Measurements from ENCODE around the gene KCNQ4.

The KCNQ4 gene

DNA sequence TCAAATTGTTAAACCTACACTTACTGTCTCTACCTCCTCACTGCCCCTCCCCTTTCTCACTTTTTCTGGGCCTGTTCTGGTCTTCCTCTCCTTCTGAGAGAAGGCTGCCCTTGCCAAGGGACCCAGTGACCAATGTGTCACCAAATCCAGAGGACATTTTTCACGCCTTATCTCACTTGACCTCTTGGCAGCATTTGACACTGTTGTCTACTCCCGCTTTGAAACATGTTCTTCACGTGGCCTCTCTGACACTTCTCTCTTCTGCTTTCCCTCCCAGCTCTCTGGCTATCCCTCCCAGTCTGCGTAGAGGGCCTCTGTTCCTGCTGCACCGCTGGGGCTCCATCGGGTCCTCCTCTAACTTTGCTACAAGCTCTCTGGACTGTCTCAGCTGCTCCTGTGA, 25.3 kb downstream of the KCNQ4 start:
- TF ChIP-seq, protein P1, sequence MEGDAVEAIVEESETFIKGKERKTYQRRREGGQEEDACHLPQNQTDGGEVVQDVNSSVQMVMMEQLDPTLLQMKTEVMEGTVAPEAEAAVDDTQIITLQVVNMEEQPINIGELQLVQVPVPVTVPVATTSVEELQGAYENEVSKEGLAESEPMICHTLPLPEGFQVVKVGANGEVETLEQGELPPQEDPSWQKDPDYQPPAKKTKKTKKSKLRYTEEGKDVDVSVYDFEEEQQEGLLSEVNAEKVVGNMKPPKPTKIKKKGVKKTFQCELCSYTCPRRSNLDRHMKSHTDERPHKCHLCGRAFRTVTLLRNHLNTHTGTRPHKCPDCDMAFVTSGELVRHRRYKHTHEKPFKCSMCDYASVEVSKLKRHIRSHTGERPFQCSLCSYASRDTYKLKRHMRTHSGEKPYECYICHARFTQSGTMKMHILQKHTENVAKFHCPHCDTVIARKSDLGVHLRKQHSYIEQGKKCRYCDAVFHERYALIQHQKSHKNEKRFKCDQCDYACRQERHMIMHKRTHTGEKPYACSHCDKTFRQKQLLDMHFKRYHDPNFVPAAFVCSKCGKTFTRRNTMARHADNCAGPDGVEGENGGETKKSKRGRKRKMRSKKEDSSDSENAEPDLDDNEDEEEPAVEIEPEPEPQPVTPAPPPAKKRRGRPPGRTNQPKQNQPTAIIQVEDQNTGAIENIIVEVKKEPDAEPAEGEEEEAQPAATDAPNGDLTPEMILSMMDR (IDR thresholded peaks at IDR 0.05), result no peak
- Histone ChIP-seq H2AFZ (no peak overlapping the region), H3K9ac (no peak overlapping the region), H3K27ac (no peak overlapping the region), H3K4me1 (no peaks in the 10 kb centered on the region), H3K79me2 (no peaks in the 10 kb centered on the region), H3K27me3 (ENCODE audit: control insufficient read depth, insufficient read depth, low read length) (no peaks in the 10 kb centered on the region), H3K4me2 (ENCODE audit: low read length) (no peak overlapping the region), H3K4me3 (ENCODE audit: low read depth, low read length) (no peak overlapping the region), H3K36me3 (ENCODE audit: control insufficient read depth, insufficient read depth, low read length) (no peaks in the 10 kb centered on the region), H3K9me3 (ENCODE audit: control insufficient read depth, low read length) (no peaks in the 10 kb centered on the region)

DNA sequence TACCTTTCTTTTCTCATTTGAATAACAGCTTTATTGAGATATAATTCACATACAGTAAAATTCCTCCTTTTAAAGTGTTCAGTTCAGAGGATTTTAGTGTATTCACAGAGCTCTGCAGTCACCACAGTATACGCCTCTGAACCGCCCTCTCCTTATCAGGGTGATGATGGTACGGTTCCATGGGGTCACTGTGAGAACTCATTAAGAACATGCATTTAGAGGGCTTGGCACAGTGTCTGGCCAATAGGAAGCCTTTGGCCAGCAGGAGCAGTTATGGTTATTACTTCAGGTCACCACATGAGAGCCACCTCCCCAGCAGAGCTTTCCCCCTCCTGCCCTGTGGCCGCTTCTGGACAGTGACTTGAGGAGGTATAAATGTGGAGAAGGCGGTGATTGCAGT, 27.3 kb downstream of the KCNQ4 start:
- Histone ChIP-seq H3K4me3 (ENCODE audit: low read depth, low read length) (no peak overlapping the region), H3K9me3 (ENCODE audit: control insufficient read depth, low read length) (no peaks in the 10 kb centered on the region), H2AFZ (no peak overlapping the region), H3K4me1 (no peaks in the 10 kb centered on the region), H3K79me2 (no peaks in the 10 kb centered on the region), H3K27ac (no peak overlapping the region), H3K4me2 (ENCODE audit: low read length) (no peak overlapping the region), H3K36me3 (ENCODE audit: control insufficient read depth, insufficient read depth, low read length) (no peaks in the 10 kb centered on the region), H3K27me3 (ENCODE audit: control insufficient read depth, insufficient read depth, low read length) (no peaks in the 10 kb centered on the region), H3K9ac (no peak overlapping the region)
- TF ChIP-seq, protein P1 (IDR thresholded peaks at IDR 0.05), result no peak

DNA sequence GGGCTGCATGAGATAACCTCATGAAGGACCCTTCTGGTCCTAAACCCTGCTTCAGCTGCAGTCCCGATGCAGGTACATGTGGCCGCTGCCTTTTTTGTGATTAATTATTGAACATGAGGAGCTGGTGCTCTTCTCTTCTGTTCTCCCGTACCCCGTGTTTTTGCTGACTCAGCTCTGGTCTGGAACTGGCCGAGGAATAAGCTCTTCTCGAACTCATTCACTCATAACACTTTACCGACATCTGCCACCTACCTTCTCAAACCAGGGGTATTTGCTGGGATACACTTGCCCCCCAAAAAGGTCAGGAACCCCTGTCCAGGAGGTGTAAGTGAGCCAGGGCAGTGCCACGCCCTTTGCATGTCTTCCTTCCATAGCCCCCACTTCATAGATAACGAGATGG, 31.8 kb downstream of the KCNQ4 start:
- Histone ChIP-seq H3K9ac (no peak overlapping the region), H3K9me3 (ENCODE audit: control insufficient read depth, low read length) (no peaks in the 10 kb centered on the region), H3K4me2 (ENCODE audit: low read length) (no peak overlapping the region), H3K4me1 (no peaks in the 10 kb centered on the region), H3K36me3 (ENCODE audit: control insufficient read depth, insufficient read depth, low read length) (no peaks in the 10 kb centered on the region), H3K27ac (no peak overlapping the region), H3K79me2 (no peaks in the 10 kb centered on the region), H3K4me3 (ENCODE audit: low read depth, low read length) (no peak overlapping the region), H2AFZ (no peak overlapping the region), H3K27me3 (ENCODE audit: control insufficient read depth, insufficient read depth, low read length) (no peaks in the 10 kb centered on the region)
- TF ChIP-seq, protein P1 (IDR thresholded peaks at IDR 0.05), result no peak

DNA sequence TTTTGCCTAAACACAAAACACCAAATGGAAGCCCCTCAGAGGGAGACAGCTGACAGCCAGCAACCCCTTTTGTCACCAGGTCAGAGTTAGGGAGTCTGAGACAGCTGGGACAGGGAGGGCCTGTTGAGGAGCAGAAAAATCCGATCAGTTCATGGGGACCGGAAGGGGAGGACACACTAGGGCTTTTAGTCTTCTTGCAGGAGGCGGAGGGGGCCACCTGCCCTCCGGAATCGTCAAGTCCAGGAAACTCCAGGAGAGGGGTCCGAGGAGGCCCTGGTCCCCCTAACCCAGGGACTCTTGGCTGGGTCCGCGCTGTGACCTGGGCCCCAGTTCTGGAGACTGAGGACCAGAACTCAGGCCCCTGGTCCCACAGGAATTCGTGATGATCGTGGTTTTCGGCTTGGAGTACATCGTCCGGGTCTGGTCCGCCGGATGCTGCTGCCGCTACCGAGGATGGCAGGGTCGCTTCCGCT, 34.2 kb downstream of the KCNQ4 start:
- H3K4me1 ChIP-seq, result no peaks in the 10 kb centered on the region
- no peak overlapping the region for H2AFZ ChIP-seq
- no peak overlapping the region for H3K4me3 ChIP-seq (ENCODE audit: low read depth, low read length)
- no peaks in the 10 kb centered on the region for H3K36me3 ChIP-seq (ENCODE audit: control insufficient read depth, insufficient read depth, low read length)
- H3K79me2 ChIP-seq, result no peaks in the 10 kb centered on the region
- TF ChIP-seq, protein P1 (IDR thresholded peaks at IDR 0.05), result no peak
- H3K27ac ChIP-seq, result no peak overlapping the region
- no peaks in the 10 kb centered on the region for H3K9me3 ChIP-seq (ENCODE audit: control insufficient read depth, low read length)
- H3K4me2 ChIP-seq (ENCODE audit: low read length), result no peak overlapping the region
- H3K27me3 ChIP-seq (ENCODE audit: control insufficient read depth, insufficient read depth, low read length), result no peaks in the 10 kb centered on the region
- no peak overlapping the region for H3K9ac ChIP-seq

DNA sequence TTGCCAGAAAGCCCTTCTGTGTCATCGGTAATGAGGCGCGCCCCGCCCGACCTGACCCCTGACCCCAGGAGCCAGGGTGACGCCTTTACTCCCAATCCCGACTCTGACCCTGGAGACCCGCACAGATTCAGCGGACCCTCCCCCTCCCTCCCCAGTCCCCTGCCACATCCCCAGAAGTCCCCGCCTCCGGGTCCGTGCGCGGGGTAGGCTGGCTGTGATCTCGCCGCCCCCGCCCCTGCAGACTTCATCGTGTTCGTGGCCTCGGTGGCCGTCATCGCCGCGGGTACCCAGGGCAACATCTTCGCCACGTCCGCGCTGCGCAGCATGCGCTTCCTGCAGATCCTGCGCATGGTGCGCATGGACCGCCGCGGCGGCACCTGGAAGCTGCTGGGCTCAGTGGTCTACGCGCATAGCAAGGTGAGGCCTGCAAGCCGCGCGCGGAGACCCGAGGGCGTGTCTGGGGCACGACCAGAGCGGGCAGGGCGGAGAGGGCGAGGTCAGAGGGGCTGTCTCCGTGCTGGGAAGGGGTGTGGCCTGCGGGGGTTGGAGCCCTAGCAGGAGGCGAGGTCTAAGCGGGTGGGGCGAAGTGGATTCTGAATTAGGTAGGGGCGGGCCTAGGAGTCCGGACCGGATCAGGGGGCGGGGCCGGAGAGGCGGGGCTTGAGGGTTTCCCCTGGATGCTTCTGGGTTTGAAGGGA, 34.8 kb downstream of the KCNQ4 start:
- TF ChIP-seq, protein P1 (IDR thresholded peaks at IDR 0.05), result no peak
- Histone ChIP-seq H3K9ac (no peak overlapping the region), H2AFZ (no peak overlapping the region), H3K9me3 (ENCODE audit: control insufficient read depth, low read length) (no peaks in the 10 kb centered on the region), H3K36me3 (ENCODE audit: control insufficient read depth, insufficient read depth, low read length) (no peaks in the 10 kb centered on the region), H3K4me3 (ENCODE audit: low read depth, low read length) (no peak overlapping the region), H3K27ac (no peak overlapping the region), H3K4me2 (ENCODE audit: low read length) (no peak overlapping the region), H3K79me2 (no peaks in the 10 kb centered on the region), H3K4me1 (no peaks in the 10 kb centered on the region), H3K27me3 (ENCODE audit: control insufficient read depth, insufficient read depth, low read length) (no peaks in the 10 kb centered on the region)

All from parathyroid adenoma (tissue), 2 donors.